HG02571 (cell line): ENCODE data around the gene MAGEA6.
"Not testable (repeated sequence)": the region's sequence is repeated elsewhere in the genome, so short reads cannot be mapped to it uniquely, and the experiment has no call there.

Experiments
- ATAC-seq: cut with Tn5 transposase; IDR thresholded peaks from one replicate; pipeline ENCODE4 v1.9.1; 2021; ENCODE audit warnings: mild to moderate bottlenecking, moderate library complexity; ENCODE audit not compliant: unreplicated experiment

Gene MAGEA6

DNA sequence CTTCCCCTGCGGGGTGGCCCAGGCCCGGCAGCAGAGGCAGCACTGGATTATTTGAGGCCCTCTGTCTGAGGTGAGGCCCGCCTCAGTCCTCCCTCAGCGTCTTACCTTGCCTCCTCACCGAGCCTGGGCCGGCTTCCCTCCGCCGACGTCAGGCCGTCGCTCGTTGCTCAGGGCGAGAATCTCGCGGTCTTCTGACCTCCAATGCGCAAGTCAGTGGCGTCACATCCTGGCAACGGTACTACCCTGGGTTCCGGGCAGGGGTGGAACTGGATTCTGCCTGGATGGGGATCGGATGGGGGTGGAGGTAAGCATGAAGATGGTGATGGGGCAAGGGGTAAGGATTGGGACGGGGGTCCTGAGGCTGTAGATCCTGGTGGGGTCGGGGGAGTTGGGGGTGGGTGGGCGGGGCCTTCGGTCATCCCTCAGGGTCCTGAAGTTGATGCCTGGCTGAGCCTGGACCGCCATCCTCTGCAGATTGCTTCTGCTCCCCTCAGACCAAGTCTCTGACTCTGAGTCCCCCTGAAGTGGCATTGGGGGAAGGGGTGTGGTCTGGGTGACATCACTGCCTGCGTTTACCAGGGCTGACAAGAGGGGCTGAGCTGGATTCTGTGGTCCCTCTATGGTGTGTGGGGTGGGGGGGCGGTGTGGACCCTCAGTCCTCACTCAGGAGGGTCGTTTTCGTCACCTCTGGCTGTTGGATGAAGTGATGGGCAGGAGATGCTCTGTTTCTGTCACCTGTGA is at the start of gene MAGEA6:
Gene MAGEA6 (minus strand): TSS at position 141 of the 741 bp plus-strand sequence. CDS start 2,039 bp downstream, outside the sequence.
- ATAC-seq, result not testable (repeated sequence)

GRCh38 chrX:152819266-152819665 is 49.8 kb upstream of the MAGEA6 start:
- no peak for ATAC-seq

DNA sequence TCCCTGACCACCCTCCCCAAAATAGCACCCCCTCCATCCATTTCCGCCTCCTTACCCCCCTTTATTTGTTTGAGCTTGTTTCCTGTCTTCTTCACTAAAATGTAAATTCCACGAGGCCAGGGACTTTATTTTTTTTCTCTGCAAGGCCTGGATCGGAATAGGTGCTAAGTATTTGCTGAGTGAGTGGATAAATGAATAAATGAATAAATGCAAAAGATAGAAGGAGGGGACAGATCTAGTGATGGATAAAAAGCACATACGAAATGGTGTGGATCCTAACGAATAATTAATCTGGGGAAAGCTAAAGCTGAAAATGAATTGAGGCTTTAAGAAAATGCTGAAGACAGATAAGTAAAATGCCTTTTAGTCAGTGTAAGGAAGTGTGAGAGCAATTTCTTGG is 48.9 kb upstream of the MAGEA6 start:
- no peak for ATAC-seq

GRCh38 chrX:152817078-152817764 is 47.7 kb upstream of the MAGEA6 start:
- ATAC-seq, result no peak

DNA sequence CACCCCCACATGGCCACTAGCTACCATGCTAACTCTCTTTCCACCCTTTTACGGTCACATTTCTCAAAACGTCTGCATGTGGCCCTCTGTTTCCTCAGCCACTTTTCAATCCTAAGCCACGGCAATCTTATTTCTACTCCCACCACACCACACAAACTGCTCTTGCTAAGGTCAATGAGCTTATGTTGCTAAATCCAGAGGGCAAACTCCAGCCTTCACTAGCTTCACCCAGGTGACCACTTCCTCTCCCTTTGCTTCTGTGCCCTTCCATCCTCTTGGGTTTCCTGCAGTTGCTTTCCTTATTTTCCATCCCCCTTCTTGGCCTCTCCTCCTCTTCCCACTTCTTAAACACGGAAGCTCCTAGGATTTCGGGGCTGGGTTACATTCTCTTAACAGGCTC is 44.6 kb upstream of the MAGEA6 start:
- no peak for ATAC-seq

DNA sequence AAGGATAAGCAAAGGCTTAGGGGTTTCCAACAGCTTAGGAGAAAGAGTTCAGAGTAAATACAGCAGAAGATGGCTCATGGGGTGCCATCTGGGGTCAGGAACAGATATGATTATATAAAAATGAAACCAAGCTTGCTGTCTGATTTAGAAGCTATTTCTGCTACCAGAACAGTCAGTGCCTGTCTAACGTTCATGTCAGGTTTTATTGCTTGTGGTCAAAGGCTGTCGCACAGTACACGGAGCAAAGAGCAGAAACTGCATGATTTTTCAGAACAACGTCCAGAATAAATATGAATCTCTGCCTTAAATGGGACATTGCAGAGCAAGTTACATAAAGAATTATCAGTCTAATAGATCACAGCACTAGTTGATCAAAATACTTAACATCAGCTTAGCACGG is 43.7 kb upstream of the MAGEA6 start:
- no peak for ATAC-seq

- no peak for ATAC-seq
Observed at GRCh38 chrX:152810403-152810802, 40.9 kb upstream of the MAGEA6 start.

GRCh38 chrX:152806035-152806434 is 36.5 kb upstream of the MAGEA6 start:
- no peak for ATAC-seq

- ATAC-seq, result no peak
Observed at GRCh38 chrX:152798945-152799344, 29.5 kb upstream of the MAGEA6 start.

DNA sequence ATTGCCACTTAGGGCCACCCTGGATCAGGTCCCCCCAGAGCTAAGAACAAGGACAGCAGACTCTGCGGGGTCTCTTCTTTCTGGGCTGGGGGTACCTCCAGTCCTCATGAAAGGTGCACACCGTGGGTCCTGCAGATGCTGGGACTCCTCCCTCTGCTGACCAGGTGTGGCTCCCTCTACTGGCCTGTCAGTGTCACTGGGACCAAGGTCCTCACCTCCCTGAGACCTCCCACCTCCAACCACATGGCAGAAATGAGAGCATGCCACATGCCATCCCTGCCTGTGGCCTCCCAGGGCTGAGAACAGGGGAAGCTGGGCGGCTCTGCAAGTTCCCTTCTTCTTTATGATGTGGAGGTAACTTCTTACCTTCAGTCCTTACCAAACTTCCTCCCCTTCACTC is 17.6 kb upstream of the MAGEA6 start:
- ATAC-seq, result peak; percentile 56

GRCh38 chrX:152766562-152766961 is 2.9 kb downstream of the MAGEA6 start:
- not testable (repeated sequence) for ATAC-seq

DNA sequence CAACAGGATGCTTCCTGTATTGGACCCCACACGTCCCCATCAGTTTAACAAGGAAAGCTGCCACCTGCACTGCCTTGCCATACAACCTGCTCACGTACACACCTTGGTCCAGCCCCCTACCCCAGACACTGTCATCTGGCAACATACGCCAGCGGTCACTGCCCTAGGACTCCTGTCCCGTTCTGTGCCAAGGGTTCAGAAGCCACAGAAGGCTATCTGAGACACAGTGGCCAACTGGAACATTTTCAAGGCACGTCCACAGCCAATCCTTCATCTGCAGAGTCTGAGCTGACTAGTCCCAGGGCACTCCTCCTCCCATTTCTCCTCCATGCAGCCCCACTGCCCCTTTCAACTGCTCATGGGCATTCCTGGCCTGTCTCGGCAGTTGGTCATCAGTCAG is 7.9 kb downstream of the MAGEA6 start:
- not testable (repeated sequence) for ATAC-seq

GRCh38 chrX:152759544-152759943 is 9.9 kb downstream of the MAGEA6 start:
- not testable (repeated sequence) for ATAC-seq

GRCh38 chrX:152758918-152759317 is 10.6 kb downstream of the MAGEA6 start, which contains the start of gene CSAG3:
CSAG3 (plus strand) TSS chrX:152759218.
- ATAC-seq, result not testable (repeated sequence)

- ATAC-seq, result not testable (repeated sequence)
Observed at GRCh38 chrX:152754871-152755270, 14.6 kb downstream of the MAGEA6 start.

GRCh38 chrX:152753686-152754650 is 15.5 kb downstream of the MAGEA6 start, which contains the start of gene MAGEA2:
MAGEA2 (minus strand) TSS chrX:152753842; CDS start chrX:152751363, 2,479 bp downstream.
- not testable (repeated sequence) for ATAC-seq

DNA sequence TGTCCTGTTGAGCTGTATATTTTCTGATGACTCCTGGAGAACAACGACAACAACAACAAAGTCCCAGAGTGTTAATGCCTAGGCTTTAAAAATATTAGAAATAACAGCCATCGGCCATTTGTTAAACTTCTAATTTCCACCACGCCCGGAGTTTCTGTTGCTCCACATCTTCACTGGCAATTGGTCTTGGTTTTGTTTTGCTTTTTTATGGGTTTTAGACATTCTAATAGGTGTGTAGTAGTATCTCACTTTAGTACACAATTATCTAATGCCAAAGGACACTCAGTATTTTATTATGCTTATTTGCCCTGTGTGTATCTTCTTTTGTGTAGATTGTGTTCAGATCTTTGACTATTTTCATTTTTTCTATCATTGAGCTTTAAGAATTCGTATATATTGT is 30.9 kb downstream of the MAGEA6 start:
- ATAC-seq, result no peak

DNA sequence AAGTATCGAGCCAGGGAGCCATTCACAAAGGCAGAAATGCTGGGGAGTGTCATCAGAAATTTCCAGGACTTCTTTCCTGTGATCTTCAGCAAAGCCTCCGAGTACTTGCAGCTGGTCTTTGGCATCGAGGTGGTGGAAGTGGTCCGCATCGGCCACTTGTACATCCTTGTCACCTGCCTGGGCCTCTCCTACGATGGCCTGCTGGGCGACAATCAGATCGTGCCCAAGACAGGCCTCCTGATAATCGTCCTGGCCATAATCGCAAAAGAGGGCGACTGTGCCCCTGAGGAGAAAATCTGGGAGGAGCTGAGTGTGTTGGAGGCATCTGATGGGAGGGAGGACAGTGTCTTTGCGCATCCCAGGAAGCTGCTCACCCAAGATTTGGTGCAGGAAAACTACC is 33.0 kb downstream of the MAGEA6 start:
- ATAC-seq, result not testable (repeated sequence)

- no peak for ATAC-seq
Observed at GRCh38 chrX:152735860-152736511, 33.5 kb downstream of the MAGEA6 start.

- no peak for ATAC-seq
Observed at GRCh38 chrX:152735101-152735500, 34.4 kb downstream of the MAGEA6 start.
